Memory B cell (primary cell): ENCODE data around the gene CCNL2.

Source experiments
- ATAC-seq: fragments of 150-1000 bp; cut with Tn5 transposase; 2 replicates; pipeline ENCODE4 v1.10.0; 2021; ENCODE audit warnings: low read depth, mild to moderate bottlenecking, moderate library complexity
- DNase-seq, 2 donors: peaks; one replicate each; pipeline ENCODE4 v3.0.0; 2022; ENCODE audit warnings: low spot score in 2 of 2
- H3K27ac Mint-ChIP-seq: one replicate; pipeline ENCODE4 v1.8.0; 2022; ENCODE audit warnings: mild to moderate bottlenecking, moderate library complexity, mixed read lengths
- H3K27me3 Mint-ChIP-seq: one replicate; pipeline ENCODE4 v1.8.0; 2022; ENCODE audit warnings: mixed read lengths
- H3K36me3 Mint-ChIP-seq: one replicate; pipeline ENCODE4 v1.8.0; 2022; ENCODE audit warnings: mild to moderate bottlenecking, mixed read lengths
- H3K4me1 Mint-ChIP-seq: one replicate; pipeline ENCODE4 v1.8.0; 2022; ENCODE audit warnings: mixed read lengths
- H3K4me3 Mint-ChIP-seq: one replicate; pipeline ENCODE4 v1.8.0; 2022; ENCODE audit warnings: mild to moderate bottlenecking, moderate library complexity, mixed read lengths
- H3K9me3 Mint-ChIP-seq: one replicate; pipeline ENCODE4 v1.8.0; 2022; ENCODE audit warnings: mixed read lengths

Gene CCNL2

DNA sequence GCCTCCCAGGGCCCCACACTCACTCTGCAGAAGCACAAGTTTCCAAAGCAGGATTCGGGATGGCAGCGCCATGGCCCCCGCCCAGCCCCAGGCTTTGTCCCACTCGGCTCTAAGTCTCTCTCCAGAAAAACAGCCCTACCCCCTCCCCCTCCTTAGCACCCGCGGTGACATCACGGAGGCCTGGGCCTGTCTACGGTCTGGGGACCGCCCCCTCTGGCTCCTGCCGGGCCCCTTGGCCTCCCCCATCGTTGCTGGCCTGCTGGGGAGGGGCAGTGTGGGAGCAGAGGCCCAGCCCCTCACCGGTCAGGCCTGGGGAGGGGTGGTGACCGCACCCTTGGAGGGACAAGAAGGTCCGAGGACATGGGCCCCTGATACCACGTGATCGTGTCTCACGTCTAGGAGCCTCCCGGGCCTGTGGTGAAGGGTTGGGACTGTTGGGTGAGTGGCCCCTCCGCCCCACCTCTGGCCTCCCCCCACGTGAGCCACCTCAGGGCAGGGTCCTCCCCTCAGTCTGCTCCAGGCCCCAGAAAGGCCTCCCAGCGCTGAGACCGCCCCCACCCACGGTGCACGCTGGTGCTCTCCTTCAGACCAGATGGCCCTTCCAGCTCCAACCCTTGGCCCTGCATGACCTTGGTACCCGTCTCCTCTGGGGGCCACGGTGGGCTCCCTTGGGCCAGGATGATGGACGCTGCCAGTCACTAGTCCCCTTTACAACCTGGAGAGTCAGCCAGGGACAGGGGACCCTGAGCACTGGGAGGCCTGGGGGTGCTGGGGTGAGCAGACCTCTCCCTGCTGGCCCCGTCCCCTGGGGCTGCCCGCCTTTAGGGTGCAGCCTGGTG lies 40.5 kb downstream of the CCNL2 start, which contains the start of gene MXRA8:
MXRA8 (minus strand) TSS at position 123 of the 839 bp plus-strand sequence; CDS start at position 72, 51 bp downstream.
- Mint-ChIP-seq H3K27ac (no peak within 1 kb of the TSS), H3K4me1 (peaks cover 12% of the 10 kb centered on the region), H3K9me3 (no peaks in the 10 kb centered on the region), H3K27me3 (peaks cover 13% of the 10 kb centered on the region), H3K36me3 (no peaks in the 10 kb centered on the region), H3K4me3 (no peak within 1 kb of the TSS)
- ATAC-seq (no peak), DNase-seq (no peak)

DNA sequence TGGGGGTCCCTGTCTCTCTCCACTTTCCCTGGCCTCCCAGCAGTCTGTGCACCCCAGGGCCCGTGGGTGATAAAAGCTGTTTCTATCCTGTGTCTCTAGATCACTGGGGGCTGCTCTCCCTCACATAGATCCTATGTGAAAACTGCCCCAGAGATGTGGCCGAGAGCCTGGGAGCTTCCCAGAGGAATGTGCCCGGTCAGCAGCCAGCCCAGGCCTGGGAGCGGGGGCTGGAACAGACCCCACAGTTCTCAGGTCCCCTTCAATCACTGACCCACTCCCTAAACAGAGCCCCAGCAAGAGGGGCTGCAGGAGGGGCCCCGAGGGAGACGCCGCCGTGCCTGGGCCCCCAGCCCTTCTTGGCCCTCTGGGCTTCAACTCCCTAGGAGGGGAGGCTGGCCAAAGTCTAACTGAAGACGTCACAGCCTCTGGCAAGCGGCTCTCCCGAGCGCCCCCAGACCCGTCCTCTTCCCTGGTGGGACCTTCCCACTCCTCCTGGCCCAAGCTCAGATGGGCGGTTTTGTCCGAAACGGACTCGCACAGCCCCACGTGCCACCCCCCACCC lies 41.2 kb downstream of the CCNL2 start:
- no peaks in the 10 kb centered on the region for H3K9me3 Mint-ChIP-seq

DNA sequence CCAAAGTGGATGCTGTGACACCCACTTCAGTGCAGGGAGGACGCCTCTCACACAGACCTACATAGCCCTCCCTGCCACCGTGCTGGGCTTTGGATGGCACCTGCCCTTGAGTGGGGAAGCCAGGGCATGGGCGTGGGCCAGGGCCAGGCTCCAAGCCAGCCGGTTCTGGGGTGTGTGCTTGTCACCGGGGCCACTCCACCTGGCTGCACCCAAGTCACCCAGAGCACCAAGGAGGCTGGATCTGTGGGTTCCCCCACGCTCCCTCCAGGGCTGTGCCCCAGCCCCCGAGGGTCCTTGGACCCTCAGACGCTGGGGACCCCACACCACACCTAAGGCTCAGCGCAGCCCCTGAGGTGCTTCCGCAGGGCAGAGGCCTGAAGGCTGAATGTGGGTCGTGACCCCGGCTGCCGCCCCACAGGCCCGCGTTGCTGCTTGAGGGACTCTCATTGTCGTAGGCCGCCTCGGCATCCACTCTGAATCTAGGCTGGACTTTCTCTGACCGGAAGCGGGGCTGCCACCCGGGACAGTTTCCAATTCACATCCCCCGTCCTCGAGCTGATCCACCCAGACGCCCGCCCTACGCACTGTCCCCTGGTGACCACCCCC lies 42.2 kb downstream of the CCNL2 start:
- Mint-ChIP-seq H3K4me1 (peaks cover 23% of the 10 kb centered on the region), H3K27me3 (peaks cover 20% of the 10 kb centered on the region)

More for the DNA sequence above, 41.2 kb downstream of the CCNL2 start:
- Mint-ChIP-seq H3K4me1 (peaks cover 13% of the 10 kb centered on the region), H3K36me3 (no peaks in the 10 kb centered on the region), H3K27ac (no peak overlapping the region), H3K4me3 (no peak overlapping the region), H3K27me3 (peaks cover 13% of the 10 kb centered on the region)
- ATAC-seq (no peak), DNase-seq (no peak)

DNA sequence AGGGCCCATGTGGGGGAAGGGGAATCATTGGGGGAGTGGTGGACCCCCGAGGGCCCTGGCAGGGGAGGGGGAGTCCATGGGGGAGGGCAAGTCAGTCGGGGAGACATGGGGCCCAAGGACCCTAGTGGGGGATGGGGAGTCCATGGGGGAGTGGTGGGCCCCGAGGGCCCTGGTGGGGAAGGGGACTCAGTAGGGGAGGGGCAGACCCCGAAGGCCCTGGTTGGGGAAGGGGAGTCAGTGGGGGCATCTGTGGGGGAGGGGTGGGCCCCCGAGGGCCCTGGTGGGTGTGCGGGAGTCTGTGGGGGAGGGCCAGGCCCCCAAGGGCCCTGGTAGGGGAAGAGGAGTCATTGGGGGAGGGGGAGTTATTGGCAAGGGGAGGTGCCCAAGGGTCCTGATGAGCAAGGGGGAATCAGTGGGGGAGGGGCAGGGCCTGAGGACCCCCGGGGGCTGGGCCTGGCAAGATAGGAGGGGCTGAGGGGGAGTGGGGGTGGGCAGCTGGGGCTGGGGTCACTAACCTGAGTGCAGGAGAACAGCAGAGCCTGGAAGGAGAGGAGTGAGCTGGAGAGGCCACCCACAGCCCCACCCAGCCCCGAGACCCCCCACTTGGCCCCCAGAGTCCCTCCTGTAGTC lies 42.9 kb downstream of the CCNL2 start:
- Mint-ChIP-seq H3K27me3 (peaks cover 20% of the 10 kb centered on the region), H3K27ac (no peak overlapping the region), H3K4me1 (peaks cover 24% of the 10 kb centered on the region), H3K9me3 (no peaks in the 10 kb centered on the region), H3K36me3 (peaks cover 2% of the 10 kb centered on the region), H3K4me3 (no peak overlapping the region)
- peak in 1 of 2 donors; percentile 11 for DNase-seq
- no peak for ATAC-seq

More for the DNA sequence above, 42.2 kb downstream of the CCNL2 start:
- DNase-seq (peak in 1 of 2 donors; percentile 15), ATAC-seq (no peak)
- Mint-ChIP-seq H3K36me3 (peaks cover 2% of the 10 kb centered on the region), H3K4me3 (no peak overlapping the region), H3K27ac (no peak overlapping the region), H3K9me3 (no peaks in the 10 kb centered on the region)

DNA sequence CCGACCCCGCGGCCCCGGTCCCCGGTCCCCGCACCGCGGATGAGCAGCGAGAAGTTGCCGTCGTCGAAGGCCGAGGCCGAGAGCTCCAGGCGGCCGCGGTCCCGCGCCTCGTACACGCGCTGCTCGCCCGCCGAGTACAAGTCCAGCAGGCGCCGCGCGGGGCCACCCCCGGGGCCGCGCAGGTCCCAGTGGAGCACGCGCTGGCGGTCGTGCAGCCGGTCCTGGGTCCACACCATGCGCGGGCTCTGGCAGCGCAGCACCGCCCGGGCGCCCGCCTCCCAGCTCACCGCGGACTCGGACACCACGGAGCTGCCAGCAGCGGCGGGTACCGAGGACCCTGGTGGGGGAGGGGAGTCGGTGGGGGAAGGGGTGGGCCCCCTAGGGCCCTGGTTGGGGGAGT lies 43.7 kb downstream of the CCNL2 start:
- Mint-ChIP-seq H3K4me3 (no peak overlapping the region), H3K27me3 (peaks cover 15% of the 10 kb centered on the region), H3K27ac (no peak overlapping the region), H3K9me3 (no peaks in the 10 kb centered on the region), H3K36me3 (peaks cover 2% of the 10 kb centered on the region), H3K4me1 (peaks cover 19% of the 10 kb centered on the region)
- DNase-seq (no peak), ATAC-seq (no peak)

DNA sequence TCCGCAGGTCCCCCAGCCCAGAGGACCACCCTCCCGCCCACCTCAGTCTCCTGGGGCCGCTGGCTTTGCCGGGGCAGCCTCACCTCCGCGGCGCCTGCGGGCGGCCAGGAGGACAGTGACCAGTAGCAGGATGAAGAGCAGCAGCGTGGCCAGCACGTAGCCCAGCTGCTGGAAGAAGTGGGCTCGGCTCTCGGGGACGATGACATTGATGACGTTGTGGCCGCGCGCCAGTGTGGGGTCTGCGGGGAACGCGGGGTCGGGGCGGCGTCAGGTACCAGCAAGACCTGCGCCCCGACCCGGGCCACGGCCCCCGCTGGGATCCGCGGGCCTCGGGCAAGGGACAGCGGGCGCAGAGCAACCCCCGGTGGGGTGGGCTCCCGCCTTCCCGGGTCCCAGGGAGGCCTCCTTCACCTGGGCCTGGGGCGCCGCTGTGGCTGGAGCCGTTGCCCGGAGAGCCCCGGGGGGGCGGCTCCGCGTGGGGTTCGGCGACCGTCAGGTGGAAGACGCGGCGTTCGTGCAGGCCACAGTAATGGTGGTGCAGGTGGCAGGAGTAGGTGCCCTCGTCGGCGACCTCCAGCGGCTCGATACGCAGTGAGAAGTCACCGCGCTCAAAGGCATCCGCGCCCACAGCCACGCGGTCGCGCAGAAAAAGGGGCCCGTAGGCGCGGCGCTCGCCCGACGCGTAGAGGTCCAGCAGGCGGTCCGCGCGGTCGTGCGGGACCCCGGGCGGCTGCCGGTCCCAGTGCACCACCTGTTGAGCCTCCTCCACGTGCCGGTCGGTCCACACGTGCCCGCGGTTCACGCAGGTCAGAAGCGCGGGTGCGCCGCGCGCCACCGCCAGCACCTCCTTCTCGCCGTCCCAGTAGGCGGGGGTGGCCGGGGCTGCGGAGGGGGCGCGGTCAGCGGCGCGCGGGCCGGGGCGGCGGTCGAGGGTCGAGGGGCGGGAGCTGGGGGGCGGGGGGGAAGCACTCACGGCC lies 44.6 kb downstream of the CCNL2 start:
- DNase-seq: peak in 1 of 2 donors; percentile 30
- H3K9me3 Mint-ChIP-seq: no peaks in the 10 kb centered on the region
- peaks cover 14% of the 10 kb centered on the region for H3K27me3 Mint-ChIP-seq
- peak overlapping the region; percentile 55 for H3K4me3 Mint-ChIP-seq
- peaks cover 2% of the 10 kb centered on the region for H3K36me3 Mint-ChIP-seq
- peak; percentile 22 for ATAC-seq
- no peak overlapping the region for H3K27ac Mint-ChIP-seq
- H3K4me1 Mint-ChIP-seq: peaks cover 19% of the 10 kb centered on the region

DNA sequence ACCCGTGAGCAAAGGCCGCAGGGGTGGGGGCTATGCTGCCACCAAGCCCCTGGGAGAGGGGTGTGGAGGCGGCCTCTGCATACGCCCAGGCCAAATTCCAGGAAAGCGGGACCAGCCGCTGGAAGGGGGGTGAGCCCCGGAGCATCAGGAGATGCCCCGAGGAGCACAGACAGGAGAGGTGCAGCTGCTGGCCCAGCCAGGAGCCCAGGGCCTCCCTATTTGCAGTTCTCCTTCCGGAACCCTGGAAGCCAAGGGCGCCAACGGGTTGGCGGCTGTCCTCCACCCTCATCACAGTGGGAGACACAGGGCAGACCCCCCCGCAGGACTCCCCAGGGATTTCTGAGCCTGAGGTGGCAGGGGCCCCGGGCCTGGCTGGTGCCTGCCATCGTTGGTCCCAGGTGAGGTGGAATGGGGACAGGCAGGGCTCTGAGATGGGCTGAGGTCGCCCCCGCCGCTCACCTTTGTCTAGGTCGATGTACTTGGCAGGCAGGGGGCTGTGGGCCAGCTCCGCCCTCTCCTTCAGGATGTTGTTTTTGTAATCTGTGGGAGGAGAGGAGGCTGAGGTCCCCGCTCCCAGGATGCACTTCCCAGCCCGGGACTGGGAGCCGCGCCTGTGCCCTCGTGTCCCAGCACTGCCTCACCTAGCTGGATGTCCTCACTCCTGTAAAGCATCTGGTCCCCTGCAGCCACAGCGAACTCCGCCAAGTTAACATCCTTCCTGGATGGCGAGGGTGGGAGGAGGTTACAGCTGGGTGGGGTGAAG lies 45.6 kb downstream of the CCNL2 start:
- Mint-ChIP-seq H3K27ac (no peak overlapping the region), H3K36me3 (peaks cover 2% of the 10 kb centered on the region), H3K9me3 (no peaks in the 10 kb centered on the region), H3K4me3 (no peak overlapping the region), H3K27me3 (peaks cover 14% of the 10 kb centered on the region), H3K4me1 (peaks cover 15% of the 10 kb centered on the region)
- ATAC-seq (no peak), DNase-seq (peak in 1 of 2 donors; percentile 41)

DNA sequence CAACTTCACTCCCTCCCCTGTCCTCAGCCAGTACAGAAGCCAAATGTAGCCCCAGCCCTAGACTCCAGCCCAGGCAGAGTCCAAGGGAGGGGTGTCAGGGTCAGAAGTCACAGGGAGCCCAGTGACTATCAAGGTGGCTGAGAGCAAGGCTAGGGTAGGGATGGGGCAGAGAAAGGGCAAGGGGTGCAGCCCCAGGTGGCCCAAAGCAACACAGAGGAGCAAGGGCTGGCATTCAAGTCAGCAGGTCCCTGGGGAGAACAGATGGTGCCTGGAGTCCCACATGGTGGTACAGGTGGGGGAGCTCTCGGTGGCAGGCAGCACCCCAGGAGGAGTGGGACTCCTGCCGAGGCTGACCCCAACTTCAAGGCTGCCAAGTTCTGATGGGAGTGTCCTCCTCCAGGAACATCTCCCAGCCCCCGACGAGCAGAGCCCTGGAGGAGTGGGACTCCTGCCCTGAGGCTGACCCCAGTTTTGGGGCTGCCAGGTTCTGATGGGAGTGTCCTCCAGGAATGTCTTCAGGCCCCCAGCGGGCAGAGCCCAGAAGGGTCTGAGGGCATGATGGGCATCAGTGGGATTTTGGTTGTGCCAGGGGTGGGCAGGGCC lies 46.2 kb downstream of the CCNL2 start:
- Mint-ChIP-seq H3K36me3 (peaks cover 2% of the 10 kb centered on the region), H3K4me1 (peaks cover 15% of the 10 kb centered on the region), H3K27ac (no peak overlapping the region), H3K9me3 (no peaks in the 10 kb centered on the region), H3K4me3 (peak overlapping the region; percentile 55), H3K27me3 (peaks cover 14% of the 10 kb centered on the region)
- DNase-seq (no peak), ATAC-seq (peak; percentile 18)

DNA sequence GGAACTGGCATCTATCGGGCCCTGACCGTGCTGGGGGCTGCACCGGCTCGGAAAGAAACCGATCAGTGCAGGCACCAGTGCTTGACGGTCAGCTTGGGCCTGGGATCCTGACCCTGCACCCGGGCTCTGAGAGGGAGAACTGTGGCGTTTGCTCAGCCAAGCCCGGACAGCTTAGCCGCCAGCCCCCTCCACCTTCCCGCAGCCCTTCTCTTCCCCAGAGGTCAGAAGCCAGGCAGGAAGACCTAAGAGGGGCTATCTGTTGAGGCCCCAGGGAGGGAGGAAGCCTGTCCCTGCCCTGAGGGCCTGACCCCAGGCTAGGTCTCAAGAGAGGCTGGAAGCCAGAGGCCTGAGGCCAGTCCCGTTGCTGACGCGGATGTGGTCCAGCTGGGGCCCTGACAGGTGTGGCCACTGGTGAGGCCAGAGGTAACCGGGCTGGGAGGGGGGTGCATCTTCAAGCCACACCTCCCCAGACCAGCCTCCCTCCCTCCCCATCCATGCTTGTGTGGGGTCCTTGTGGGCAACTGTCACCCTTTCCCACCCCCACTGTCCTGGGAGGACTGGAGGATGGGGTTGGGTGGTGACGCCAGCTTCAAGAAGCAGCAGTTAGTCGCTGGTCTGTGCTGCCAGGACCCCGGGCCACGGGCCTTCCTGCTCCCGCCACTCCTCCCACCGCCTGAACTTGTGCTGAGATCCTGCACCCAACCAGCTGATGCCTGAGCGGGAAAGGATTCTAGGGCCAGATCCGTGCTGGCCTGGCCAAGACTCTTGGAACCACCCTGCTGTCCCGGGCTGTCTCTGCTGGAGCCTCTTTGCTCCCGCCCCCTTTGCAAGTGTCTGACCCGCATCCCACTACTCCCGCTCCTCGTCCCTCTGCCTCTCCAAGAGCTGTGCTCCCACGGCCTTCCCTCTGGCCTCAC lies 47.4 kb downstream of the CCNL2 start:
- no peak for DNase-seq
- peaks cover 9% of the 10 kb centered on the region for H3K27me3 Mint-ChIP-seq
- no peak for ATAC-seq
- no peaks in the 10 kb centered on the region for H3K9me3 Mint-ChIP-seq
- peaks cover 2% of the 10 kb centered on the region for H3K36me3 Mint-ChIP-seq
- H3K4me3 Mint-ChIP-seq: peak overlapping the region; percentile 55
- H3K27ac Mint-ChIP-seq: peak overlapping the region; percentile 23
- H3K4me1 Mint-ChIP-seq: peaks cover 22% of the 10 kb centered on the region

DNA sequence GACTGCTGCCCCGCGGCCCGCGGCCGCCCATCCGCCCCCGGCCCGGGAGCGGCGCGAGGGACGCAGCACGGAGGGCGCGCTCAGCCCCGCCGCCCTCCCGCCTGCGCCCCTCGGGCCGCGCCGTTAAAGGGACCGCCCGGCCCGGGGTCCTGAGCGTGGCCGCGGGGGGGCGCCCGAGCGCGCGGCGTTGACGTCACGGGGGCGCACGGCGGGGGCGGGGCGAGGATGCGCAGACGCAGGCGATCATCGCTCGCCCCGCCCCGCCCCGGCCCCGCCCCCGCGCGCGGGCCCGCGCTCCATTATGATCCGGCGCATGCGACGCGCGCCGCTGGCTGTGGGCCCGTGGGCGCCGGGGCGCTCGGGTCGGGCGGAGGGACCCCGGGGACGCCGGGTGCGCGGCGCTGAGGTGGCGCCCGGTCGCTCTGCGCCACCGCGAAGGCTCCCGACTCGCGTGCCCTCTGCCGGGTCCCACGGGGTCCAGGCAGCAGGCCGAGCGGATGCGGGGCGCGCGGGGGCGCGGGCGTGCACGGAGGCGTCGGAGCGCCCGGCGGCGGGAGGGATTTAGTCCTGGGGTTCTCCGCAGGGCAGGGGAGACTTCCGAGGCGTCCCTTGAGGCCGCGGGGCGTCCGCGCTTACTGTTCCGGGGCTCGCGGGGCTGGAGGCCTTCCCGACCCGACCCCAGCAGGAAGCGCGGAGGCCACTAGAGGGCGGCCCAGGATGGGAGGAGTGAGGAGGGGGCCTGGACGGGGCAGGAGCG lies 49.7 kb downstream of the CCNL2 start, which contains the start of gene DVL1:
DVL1 (minus strand) TSS at position 163 of the 757 bp plus-strand sequence. CDS start 353 bp downstream, outside the sequence.
- peak; percentile 79 for ATAC-seq
- H3K27me3 Mint-ChIP-seq: peaks cover 8% of the 10 kb centered on the region
- peak within 1 kb of the TSS; percentile 84 for H3K4me3 Mint-ChIP-seq
- no peaks in the 10 kb centered on the region for H3K9me3 Mint-ChIP-seq
- peaks cover 23% of the 10 kb centered on the region for H3K4me1 Mint-ChIP-seq
- peak; percentile 73 to 82 for DNase-seq
- no peak within 1 kb of the TSS for H3K27ac Mint-ChIP-seq
- peaks cover 2% of the 10 kb centered on the region for H3K36me3 Mint-ChIP-seq
